Measurements from ENCODE around the gene ADAMTS8. TPM values are rescaled to one million over a fixed set of nuclear protein-coding genes. Genes with fewer than 3 reads are reported as not detected.

The ADAMTS8 gene
- total RNA-seq, 3 donors from 2014 or later (not counting 1 experiment from before 2014, with no cell fraction given), result not detected

- 73% methylated on average over 6 of the region's 6 CpGs for WGBS (ENCODE audit: insufficient coverage)
Measured at GRCh38 chr11:130394615-130395014, 33.8 kb downstream of the ADAMTS8 start.

GRCh38 chr11:130391711-130392110, 36.7 kb downstream of the ADAMTS8 start:
- TF ChIP-seq CTCF (IDR thresholded peaks at IDR 0.05), result no peak

More at GRCh38 chr11:130394615-130395014, 33.8 kb downstream of the ADAMTS8 start:
- H3K4me3 Mint-ChIP-seq, result no peak overlapping the region
- ATAC-seq, result no peak
- peaks cover 17% of the 10 kb centered on the region for H3K4me1 ChIP-seq (ENCODE audit: control insufficient read depth, insufficient read depth, low read length)
- H3K4me1 Mint-ChIP-seq, result peaks cover 22 to 32% of the 10 kb centered on the region in 2 donors
- no peaks in the 10 kb centered on the region for H3K36me3 Mint-ChIP-seq
- no peak overlapping the region for H3K4me3 ChIP-seq (ENCODE audit: low read length)
- H3K9me3 ChIP-seq (ENCODE audit: control insufficient read depth, insufficient read depth, low read length), result no peaks in the 10 kb centered on the region
- no peaks in the 10 kb centered on the region for H3K36me3 ChIP-seq (ENCODE audit: control insufficient read depth, insufficient read depth, low read length)
- peaks cover 26 to 32% of the 10 kb centered on the region in 2 donors for H3K27me3 Mint-ChIP-seq (ENCODE audit: low read depth in 2 of 2)
- TF ChIP-seq CTCF (IDR thresholded peaks at IDR 0.05), result no peak
- H3K27me3 ChIP-seq (ENCODE audit: control insufficient read depth, insufficient read depth, low read length), result no peaks in the 10 kb centered on the region
- H3K27ac Mint-ChIP-seq, result no peak overlapping the region
- intact Hi-C loops (cut with micrococcal nuclease), result no loop called here
- H3K27ac ChIP-seq (ENCODE audit: low read length), result no peak overlapping the region
- DNase-seq, result no peak
- H3K9me3 Mint-ChIP-seq, result no peaks in the 10 kb centered on the region

GRCh38 chr11:130390071-130390758, 38.2 kb downstream of the ADAMTS8 start:
- no peaks in the 10 kb centered on the region for H3K36me3 Mint-ChIP-seq
- no peaks in the 10 kb centered on the region for H3K36me3 ChIP-seq (ENCODE audit: control insufficient read depth, insufficient read depth, low read length)
- H3K27me3 Mint-ChIP-seq (ENCODE audit: low read depth in 2 of 2), result peaks cover 0 to 9% of the 10 kb centered on the region in 2 donors
- H3K9me3 ChIP-seq (ENCODE audit: control insufficient read depth, insufficient read depth, low read length), result no peaks in the 10 kb centered on the region
- H3K9me3 Mint-ChIP-seq, result no peaks in the 10 kb centered on the region
- peaks cover 43 to 49% of the 10 kb centered on the region in 2 donors for H3K4me1 Mint-ChIP-seq
- H3K27ac ChIP-seq (ENCODE audit: low read length), result peak overlapping the region; percentile 78
- no peaks in the 10 kb centered on the region for H3K27me3 ChIP-seq (ENCODE audit: control insufficient read depth, insufficient read depth, low read length)
- peaks cover 36% of the 10 kb centered on the region for H3K4me1 ChIP-seq (ENCODE audit: control insufficient read depth, insufficient read depth, low read length)
- no peak for TF ChIP-seq CTCF (IDR thresholded peaks at IDR 0.05)
- no peak for ATAC-seq
- H3K4me3 Mint-ChIP-seq, result peak overlapping the region; percentile 82
- DNase-seq, result peak in 1 of 2 donors; percentile 29
- H3K4me3 ChIP-seq (ENCODE audit: low read length), result no peak overlapping the region
- peak overlapping the region; percentile 83 to 90 for H3K27ac Mint-ChIP-seq
- WGBS (ENCODE audit: insufficient coverage), result 75% methylated on average over 11 of the region's 12 CpGs
- intact Hi-C loops (cut with micrococcal nuclease), result no loop called here

More at GRCh38 chr11:130391711-130392110, 36.7 kb downstream of the ADAMTS8 start:
- peaks cover 36% of the 10 kb centered on the region for H3K4me1 ChIP-seq (ENCODE audit: control insufficient read depth, insufficient read depth, low read length)
- Mint-ChIP-seq H3K4me3 (no peak overlapping the region), H3K36me3 (no peaks in the 10 kb centered on the region), H3K9me3 (no peaks in the 10 kb centered on the region), H3K27ac (peak overlapping the region in 1 of 2 donors; percentile 70), H3K27me3 (ENCODE audit: low read depth in 2 of 2) (peaks cover 9 to 12% of the 10 kb centered on the region in 2 donors), H3K4me1 (peaks cover 43 to 49% of the 10 kb centered on the region in 2 donors)
- ATAC-seq, result no peak
- H3K27ac ChIP-seq (ENCODE audit: low read length), result no peak overlapping the region
- no peak overlapping the region for H3K4me3 ChIP-seq (ENCODE audit: low read length)
- H3K9me3 ChIP-seq (ENCODE audit: control insufficient read depth, insufficient read depth, low read length), result no peaks in the 10 kb centered on the region
- no peaks in the 10 kb centered on the region for H3K27me3 ChIP-seq (ENCODE audit: control insufficient read depth, insufficient read depth, low read length)
- H3K36me3 ChIP-seq (ENCODE audit: control insufficient read depth, insufficient read depth, low read length), result no peaks in the 10 kb centered on the region
- intact Hi-C loops (cut with micrococcal nuclease), result no loop called here
- DNase-seq, result no peak
- 87% methylated on average over 8 of the region's 8 CpGs for WGBS (ENCODE audit: insufficient coverage)

Data from natural killer cell (primary cell).